ENCODE data around the gene PTAFR. TPM values are rescaled to one million over a fixed set of nuclear protein-coding genes. Genes with fewer than 3 reads are reported as not detected.

The PTAFR gene
- total RNA-seq, 1 experiment from 2014 or later: 0.09 TPM

DNA sequence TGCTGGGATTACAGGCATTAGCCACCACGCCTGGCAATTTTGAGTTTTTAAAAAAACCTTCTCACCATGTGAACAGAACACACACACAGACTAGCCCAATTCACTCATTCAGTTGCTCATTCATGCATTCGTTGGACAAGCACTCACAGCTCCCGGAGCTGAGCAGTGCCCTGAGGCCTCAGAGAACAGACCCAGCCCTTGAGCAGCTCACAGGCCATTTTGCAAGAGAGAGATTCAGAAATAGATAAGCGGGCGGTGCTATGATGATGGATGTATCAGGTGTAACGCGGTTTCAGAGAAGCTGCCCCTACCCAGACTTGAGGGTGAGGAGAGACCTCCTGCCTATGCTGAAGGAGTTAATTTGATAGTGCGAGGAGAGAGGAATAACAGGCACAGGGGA is 18.6 kb downstream of the PTAFR start:
- Histone ChIP-seq H3K9me3 (ENCODE audit: low read depth, low read length, poor library complexity, severe bottlenecking) (no peaks in the 10 kb centered on the region), H3K4me1 (ENCODE audit: insufficient read depth, low read length, poor library complexity, severe bottlenecking) (no peaks in the 10 kb centered on the region), H3K27ac (ENCODE audit: low read depth, low read length, poor library complexity, severe bottlenecking) (no peak overlapping the region), H3K36me3 (ENCODE audit: insufficient read depth, low read length, poor library complexity, severe bottlenecking) (no peaks in the 10 kb centered on the region), H3K27me3 (replicated peaks; ENCODE audit: insufficient read depth, low read depth, low read length, poor library complexity) (no peaks in the 10 kb centered on the region), H3K4me3 (ENCODE audit: low read depth, low read length, poor library complexity, severe bottlenecking) (no peak overlapping the region)
- DNase-seq (ENCODE audit: low spot score): no peak
- TF ChIP-seq CTCF (conservative IDR thresholded peaks at IDR 0.05; ENCODE audit: low read depth, low read length) (no peak), EZH2 (IDR thresholded peaks at IDR 0.05; ENCODE audit: borderline replicate concordance, low read depth, low read length, poor library complexity, severe bottlenecking) (no peak)
- ChIA-PET POLR2A (ENCODE audit: low non-redundant PET) (no interaction called here), CTCF (no interaction called here)
- intact Hi-C loops (cut with micrococcal nuclease; ENCODE audit: unreplicated experiment): no loop called here
- BruUV-seq (replicated peaks): no TSS peak

DNA sequence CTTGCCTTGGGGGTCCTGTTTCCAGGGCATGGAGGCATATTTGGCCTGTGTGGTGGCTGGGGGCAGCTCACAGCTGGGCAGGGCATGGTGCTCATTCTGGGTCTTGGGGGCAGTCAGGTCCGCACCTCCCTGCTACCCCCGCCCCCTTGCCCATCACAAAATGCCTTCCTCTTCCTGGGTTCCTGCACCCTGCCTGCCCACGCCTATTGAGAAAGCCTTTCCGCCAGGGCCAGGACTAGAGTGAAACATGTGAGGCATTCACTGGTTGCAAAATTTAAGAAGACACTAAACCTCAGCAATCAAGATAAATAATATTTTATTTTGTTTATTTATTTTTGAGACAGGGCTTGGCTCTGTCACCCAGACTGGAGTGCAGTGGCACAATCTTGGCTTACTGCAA is 19.7 kb downstream of the PTAFR start:
- H3K9me3 ChIP-seq (ENCODE audit: low read depth, low read length, poor library complexity, severe bottlenecking): no peaks in the 10 kb centered on the region
- no peaks in the 10 kb centered on the region for H3K36me3 ChIP-seq (ENCODE audit: insufficient read depth, low read length, poor library complexity, severe bottlenecking)
- no peak overlapping the region for H3K4me3 ChIP-seq (ENCODE audit: low read depth, low read length, poor library complexity, severe bottlenecking)
- BruUV-seq (replicated peaks): no TSS peak
- CTCF ChIA-PET: no interaction called here
- no peak overlapping the region for H3K27ac ChIP-seq (ENCODE audit: low read depth, low read length, poor library complexity, severe bottlenecking)
- no peaks in the 10 kb centered on the region for H3K4me1 ChIP-seq (ENCODE audit: insufficient read depth, low read length, poor library complexity, severe bottlenecking)
- POLR2A ChIA-PET (ENCODE audit: low non-redundant PET): no interaction called here
- H3K27me3 ChIP-seq (replicated peaks; ENCODE audit: insufficient read depth, low read depth, low read length, poor library complexity): no peaks in the 10 kb centered on the region
- no peak for DNase-seq (ENCODE audit: low spot score)
- no peak for TF ChIP-seq EZH2 (IDR thresholded peaks at IDR 0.05; ENCODE audit: borderline replicate concordance, low read depth, low read length, poor library complexity, severe bottlenecking)
- intact Hi-C loops (cut with micrococcal nuclease; ENCODE audit: unreplicated experiment): no loop called here

DNA sequence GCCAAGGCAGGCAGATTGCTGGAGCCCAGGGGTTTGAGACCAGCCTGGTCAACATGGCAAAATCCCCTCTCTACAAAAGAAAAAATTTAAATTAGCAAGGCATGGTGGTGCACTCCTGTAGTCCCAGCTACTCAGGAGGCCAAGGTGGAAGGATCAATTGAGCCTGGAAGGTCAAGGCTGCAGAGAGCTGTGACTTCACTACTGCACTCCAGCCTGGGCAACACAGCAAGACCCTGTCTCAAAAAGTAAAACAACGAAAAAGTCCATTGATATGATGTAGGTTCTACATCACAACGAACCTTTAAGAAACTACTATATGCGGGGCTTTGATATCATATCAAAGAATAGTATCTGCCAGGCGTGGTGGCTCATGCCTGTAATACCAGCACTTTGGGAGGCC is 20.9 kb downstream of the PTAFR start:
- BruUV-seq (replicated peaks): no TSS peak
- Histone ChIP-seq H3K4me3 (ENCODE audit: low read depth, low read length, poor library complexity, severe bottlenecking) (no peak overlapping the region), H3K36me3 (ENCODE audit: insufficient read depth, low read length, poor library complexity, severe bottlenecking) (no peaks in the 10 kb centered on the region), H3K27ac (ENCODE audit: low read depth, low read length, poor library complexity, severe bottlenecking) (no peak overlapping the region), H3K4me1 (ENCODE audit: insufficient read depth, low read length, poor library complexity, severe bottlenecking) (no peaks in the 10 kb centered on the region), H3K9me3 (ENCODE audit: low read depth, low read length, poor library complexity, severe bottlenecking) (no peaks in the 10 kb centered on the region), H3K27me3 (replicated peaks; ENCODE audit: insufficient read depth, low read depth, low read length, poor library complexity) (no peaks in the 10 kb centered on the region)
- TF ChIP-seq EZH2 (IDR thresholded peaks at IDR 0.05; ENCODE audit: borderline replicate concordance, low read depth, low read length, poor library complexity, severe bottlenecking) (no peak), CTCF (conservative IDR thresholded peaks at IDR 0.05; ENCODE audit: low read depth, low read length) (no peak)
- intact Hi-C loops (cut with micrococcal nuclease; ENCODE audit: unreplicated experiment): no loop called here
- CTCF ChIA-PET: no interaction called here
- POLR2A ChIA-PET (ENCODE audit: low non-redundant PET): no interaction called here
- DNase-seq (ENCODE audit: low spot score): no peak

DNA sequence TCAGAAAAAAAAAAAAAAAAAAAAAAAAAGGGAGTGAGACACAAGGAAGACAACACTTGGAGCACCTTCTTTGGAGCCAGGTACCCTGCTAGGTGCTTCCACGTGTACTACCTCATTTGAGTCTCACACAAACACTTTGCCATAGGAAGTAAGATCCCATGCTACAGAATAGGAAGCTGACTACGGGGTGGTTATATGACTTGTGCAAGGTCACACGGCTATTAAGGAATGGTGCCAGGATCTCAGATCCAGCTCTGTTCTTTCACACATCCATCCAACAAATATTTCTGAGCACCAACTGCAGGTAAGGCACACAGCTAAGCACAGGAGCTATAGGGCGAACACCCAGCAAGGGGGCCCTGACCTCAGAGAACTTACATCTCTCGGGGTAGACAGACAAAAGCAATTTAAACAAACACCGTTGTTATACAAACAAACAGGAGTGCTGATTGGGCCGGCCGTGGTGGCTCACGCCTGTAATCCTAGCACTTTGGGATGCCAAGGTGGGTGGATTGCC is 22.4 kb downstream of the PTAFR start:
- DNase-seq (ENCODE audit: low spot score): no peak
- TF ChIP-seq CTCF (conservative IDR thresholded peaks at IDR 0.05; ENCODE audit: low read depth, low read length): no peak
- TF ChIP-seq EZH2 (IDR thresholded peaks at IDR 0.05; ENCODE audit: borderline replicate concordance, low read depth, low read length, poor library complexity, severe bottlenecking): no peak
- H3K27ac ChIP-seq (ENCODE audit: low read depth, low read length, poor library complexity, severe bottlenecking): no peak overlapping the region
- H3K27me3 ChIP-seq (replicated peaks; ENCODE audit: insufficient read depth, low read depth, low read length, poor library complexity): no peaks in the 10 kb centered on the region
- CTCF ChIA-PET: no interaction called here
- H3K9me3 ChIP-seq (ENCODE audit: low read depth, low read length, poor library complexity, severe bottlenecking): no peaks in the 10 kb centered on the region
- POLR2A ChIA-PET (ENCODE audit: low non-redundant PET): no interaction called here
- no peaks in the 10 kb centered on the region for H3K36me3 ChIP-seq (ENCODE audit: insufficient read depth, low read length, poor library complexity, severe bottlenecking)
- H3K4me1 ChIP-seq (ENCODE audit: insufficient read depth, low read length, poor library complexity, severe bottlenecking): no peaks in the 10 kb centered on the region
- H3K4me3 ChIP-seq (ENCODE audit: low read depth, low read length, poor library complexity, severe bottlenecking): no peak overlapping the region
- intact Hi-C loops (cut with micrococcal nuclease; ENCODE audit: unreplicated experiment): no loop called here
- BruUV-seq (replicated peaks): no TSS peak
